Activated T-cell treated with anti-CD3 and anti-CD28 coated beads for 24 hours (primary cell): Measurements from ENCODE around the gene F2RL3.
A peak's percentile ranks its signal among the peaks of the same experiment; 100 is the strongest.

Experiments
- DNase-seq: peaks from one replicate; pipeline ENCODE4 v3.0.0-alpha.2; 2020; ENCODE audit warnings: low read depth

The F2RL3 gene

GRCh38 chr19:16895467-16896145, 6.8 kb downstream of the F2RL3 start:
- DNase-seq, result no peak

GRCh38 chr19:16896146-16897028, 7.6 kb downstream of the F2RL3 start:
- DNase-seq, result no peak

DNA sequence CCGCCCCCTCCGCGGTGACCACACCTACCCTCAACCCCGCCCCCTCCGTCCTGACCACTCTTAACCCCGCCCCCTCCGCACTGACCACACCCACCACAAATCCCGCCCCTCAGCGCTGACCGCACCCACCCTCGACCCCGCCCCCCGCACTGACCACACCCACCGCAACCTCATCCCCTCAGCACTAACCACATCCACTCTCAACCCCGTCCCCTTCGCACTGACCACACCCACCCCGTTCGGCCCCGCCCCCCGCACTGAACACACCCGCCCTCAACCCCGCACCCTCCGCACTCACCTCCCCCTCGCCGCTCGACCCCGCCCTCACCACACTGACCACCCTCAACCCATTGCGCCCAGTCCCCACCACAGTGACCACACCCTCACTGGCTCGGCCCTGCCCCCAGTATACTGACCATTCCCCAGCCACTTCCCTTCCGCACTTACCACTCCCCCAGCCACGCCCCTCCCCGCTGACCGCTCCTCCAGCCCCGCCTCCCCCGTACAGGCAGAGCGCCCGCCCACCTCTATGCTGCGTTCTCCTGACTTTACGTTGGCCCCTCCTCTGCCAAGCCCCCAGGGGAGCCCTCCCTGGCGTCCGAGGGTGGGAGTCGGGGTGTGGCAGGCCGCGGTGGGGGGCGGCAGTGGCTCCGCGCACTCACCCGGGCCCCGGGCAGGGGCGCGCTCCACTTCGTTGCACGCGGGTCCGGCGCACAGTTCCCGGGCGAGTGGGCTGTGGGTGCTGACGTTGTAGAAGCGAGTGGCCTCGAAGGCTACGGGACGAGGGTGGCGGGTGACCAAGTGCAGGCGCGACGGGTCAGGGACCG, 8.4 kb downstream of the F2RL3 start:
- DNase-seq, result peak; percentile 51

GRCh38 chr19:16897856-16898161, 9.0 kb downstream of the F2RL3 start:
- no peak for DNase-seq

DNA sequence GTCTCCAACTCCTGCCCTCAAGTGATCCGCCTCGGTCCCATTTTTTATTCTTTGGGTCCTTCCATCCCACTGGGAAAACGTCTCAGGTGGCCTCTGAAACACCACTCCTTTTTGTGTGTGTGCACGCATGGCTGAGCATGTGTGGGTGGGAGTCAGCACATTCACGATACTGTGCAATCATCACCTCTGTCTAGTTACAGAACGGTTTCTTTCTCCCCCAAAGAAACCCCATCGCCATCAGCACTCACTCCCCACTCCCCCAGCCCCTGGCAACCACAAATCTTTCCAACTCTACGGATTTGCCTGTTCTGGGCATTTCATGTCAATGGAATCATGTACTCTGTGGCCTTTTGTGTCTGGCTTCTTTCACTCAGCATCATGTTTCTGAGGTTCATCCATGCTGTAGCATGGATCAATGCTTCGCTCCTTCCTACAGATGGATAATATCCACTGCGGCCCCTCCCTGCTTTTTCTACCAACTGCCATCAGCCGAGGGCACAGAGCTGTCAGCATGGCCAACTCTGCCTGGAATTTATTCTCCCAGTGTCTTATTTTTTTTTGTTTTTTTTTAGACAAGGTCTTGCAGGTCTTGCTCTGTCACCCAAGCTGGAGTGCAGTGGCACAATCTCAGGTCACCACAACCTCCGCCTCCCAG, 9.7 kb downstream of the F2RL3 start:
- no peak for DNase-seq

DNA sequence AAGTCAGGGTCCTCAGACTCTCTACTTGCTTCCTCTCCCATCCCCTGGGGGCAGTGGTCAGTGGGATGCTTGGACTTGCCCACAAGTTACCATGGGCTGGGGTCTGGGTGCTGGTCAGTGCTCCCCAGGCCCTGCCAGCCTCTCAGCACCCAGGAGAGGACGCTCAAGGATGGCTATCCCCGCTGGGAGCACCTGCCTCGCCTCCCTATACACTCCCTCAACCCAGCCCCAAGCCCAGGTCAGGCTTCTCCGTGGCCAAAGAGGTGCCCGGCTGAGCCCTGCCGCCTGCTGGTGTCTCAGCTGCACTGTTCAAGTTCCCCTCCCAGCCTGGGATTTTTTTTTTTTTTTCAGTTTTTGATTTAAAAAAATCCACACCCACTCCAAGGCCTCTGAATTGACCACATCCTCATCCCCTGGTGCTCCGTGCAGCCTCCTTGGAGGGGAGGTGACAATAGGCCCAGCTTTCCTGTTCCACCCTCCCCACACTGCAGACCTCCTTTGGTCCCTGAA, 10.8 kb downstream of the F2RL3 start:
- DNase-seq, result no peak

- DNase-seq, result no peak
Observed at GRCh38 chr19:16901491-16902175, 12.8 kb downstream of the F2RL3 start.

GRCh38 chr19:16902545-16902944, 13.7 kb downstream of the F2RL3 start:
- no peak for DNase-seq

GRCh38 chr19:16903347-16903746, 14.5 kb downstream of the F2RL3 start:
- no peak for DNase-seq

GRCh38 chr19:16904599-16904998, 15.8 kb downstream of the F2RL3 start:
- DNase-seq, result no peak

GRCh38 chr19:16908759-16909158, 20.0 kb downstream of the F2RL3 start:
- no peak for DNase-seq

- DNase-seq, result no peak
Observed at GRCh38 chr19:16911046-16911445, 22.2 kb downstream of the F2RL3 start.

DNA sequence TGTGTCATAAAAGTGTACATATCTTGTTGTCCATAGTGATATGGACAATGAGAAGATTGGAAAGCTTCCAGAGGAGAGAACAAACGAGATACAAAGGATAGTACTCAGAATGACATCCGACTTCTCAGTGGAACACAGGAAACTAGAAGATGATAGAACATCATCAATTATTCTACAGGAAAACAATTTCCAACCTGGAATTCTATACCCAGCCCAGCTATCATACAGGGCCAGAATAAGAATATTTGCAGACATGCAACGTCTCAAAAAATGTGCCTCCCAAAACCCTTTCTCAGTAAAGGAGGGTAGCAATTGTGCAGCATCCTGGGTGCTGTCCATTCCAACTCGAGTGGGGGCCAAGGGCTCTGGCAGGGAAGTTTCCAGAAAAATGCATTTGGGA, 24.0 kb downstream of the F2RL3 start:
- no peak for DNase-seq

DNA sequence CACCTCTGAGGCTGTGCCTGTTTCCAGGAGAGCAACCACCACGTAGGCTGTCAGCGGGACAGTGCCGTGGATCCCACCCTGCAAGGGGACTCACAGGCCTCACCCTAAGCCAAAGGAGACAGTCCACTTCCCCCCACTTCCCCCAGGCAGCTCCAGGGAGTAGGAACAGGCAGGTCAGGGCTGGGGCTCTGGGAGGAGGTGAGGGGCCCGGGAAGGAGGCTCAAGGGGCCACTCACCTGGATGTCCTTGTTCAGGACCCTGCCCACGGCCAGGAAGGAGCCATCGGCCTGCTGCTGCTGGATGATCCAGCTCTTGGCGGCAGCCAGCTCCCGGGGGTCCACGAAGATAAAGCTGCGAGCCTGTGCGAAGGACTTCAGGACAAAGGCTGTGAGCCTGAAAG, 25.6 kb downstream of the F2RL3 start:
- DNase-seq, result no peak

DNA sequence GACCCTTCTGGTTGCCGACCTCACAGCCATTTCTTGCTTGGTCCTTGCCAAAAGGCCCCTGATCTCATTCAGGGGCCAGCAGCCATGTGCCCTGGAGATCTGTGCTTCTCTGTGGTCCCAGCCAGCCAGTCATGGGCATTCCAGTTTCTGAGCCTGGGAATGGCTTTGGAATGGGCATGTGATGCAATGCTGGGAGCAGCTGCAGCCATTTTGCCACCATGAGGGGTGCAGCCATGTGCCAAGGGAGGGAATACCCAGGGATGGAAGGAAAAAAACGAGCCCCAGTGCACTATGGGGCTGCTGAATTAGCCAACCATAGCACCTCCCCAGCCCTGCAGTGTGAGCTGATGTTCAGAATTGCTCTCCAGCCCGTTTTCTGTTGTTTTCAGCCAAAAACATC, 26.3 kb downstream of the F2RL3 start:
- DNase-seq, result no peak

- DNase-seq, result no peak
Observed at GRCh38 chr19:16915734-16916133, 26.9 kb downstream of the F2RL3 start.

GRCh38 chr19:16917401-16917800, 28.6 kb downstream of the F2RL3 start:
- DNase-seq, result no peak

- no peak for DNase-seq
Observed at GRCh38 chr19:16919496-16919895, 30.7 kb downstream of the F2RL3 start.

GRCh38 chr19:16920816-16921529, 32.2 kb downstream of the F2RL3 start:
- no peak for DNase-seq

DNA sequence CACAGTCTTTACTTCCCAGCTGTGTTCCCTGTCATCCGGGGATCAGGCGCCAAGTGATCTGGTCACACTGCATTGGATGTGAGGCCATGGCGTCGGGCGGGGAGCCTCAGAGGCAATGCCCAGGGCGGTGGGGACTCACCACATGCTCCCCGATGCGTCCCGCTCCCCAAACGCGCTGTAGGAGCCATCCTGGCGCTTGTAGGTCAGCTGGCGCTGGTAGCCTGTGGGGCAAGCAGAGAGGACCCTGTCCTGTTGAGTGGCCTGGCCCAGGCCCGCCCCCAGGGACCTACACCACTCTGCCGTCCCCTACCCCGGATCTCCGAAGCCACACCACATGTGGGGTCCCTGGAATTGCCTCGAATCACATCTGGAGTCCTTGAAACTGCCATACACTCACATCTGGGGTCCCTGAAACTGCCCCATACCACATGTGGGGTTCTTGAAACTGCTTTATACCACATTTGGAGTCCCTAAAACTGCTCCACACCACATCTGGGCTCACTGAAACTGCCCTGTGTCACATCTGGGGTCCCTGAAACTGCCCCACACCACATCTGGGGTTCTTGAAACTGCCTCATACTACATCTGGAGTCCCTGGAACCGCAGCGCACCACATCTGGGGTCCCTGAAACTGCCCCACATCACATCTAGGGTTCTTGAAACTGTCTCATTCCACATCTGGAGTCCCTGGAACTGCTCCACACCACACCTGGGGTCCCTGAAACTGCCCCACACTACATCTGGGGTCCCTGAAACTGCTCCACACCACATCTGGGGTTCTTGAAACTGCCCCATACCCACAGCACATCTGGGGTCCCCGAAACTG, 33.2 kb downstream of the F2RL3 start:
- DNase-seq, result no peak
